Neural crest cell (in vitro differentiated cells): ENCODE data around the gene WNT6. TPM values are rescaled to one million over a fixed set of nuclear protein-coding genes. Genes with fewer than 3 reads are reported as not detected.

Experiments used
- DNase-seq: peaks from one replicate; pipeline ENCODE4 v3.0.0; 2021; ENCODE audit warnings: low read depth, mixed read lengths, low spot score
- H3K27ac Mint-ChIP-seq: one replicate; pipeline ENCODE4 v1.8.0; 2021; ENCODE audit warnings: mild to moderate bottlenecking, mixed read lengths; ENCODE audit not compliant: unreplicated experiment
- H3K27me3 Mint-ChIP-seq: 2 replicates; pipeline ENCODE4 v1.8.0; 2021; ENCODE audit warnings: low read depth, mild to moderate bottlenecking, mixed read lengths
- H3K36me3 Mint-ChIP-seq: 2 replicates; pipeline ENCODE4 v1.8.0; 2021; ENCODE audit warnings: low read depth, mild to moderate bottlenecking, mixed read lengths
- H3K4me1 Mint-ChIP-seq: 2 replicates; pipeline ENCODE4 v1.8.0; 2021; ENCODE audit warnings: mixed read lengths
- H3K4me3 Mint-ChIP-seq: one replicate; pipeline ENCODE4 v1.8.0; 2021; ENCODE audit warnings: mild to moderate bottlenecking, mixed read lengths
- H3K9me3 Mint-ChIP-seq: 2 replicates; pipeline ENCODE4 v1.8.0; 2021; ENCODE audit warnings: mixed read lengths
- total RNA-seq: library from RNA; stranded (reverse); gene quantifications from 2 replicates; pipeline ENCODE4 v1.2.1, GENCODE V29; 2021
- TF ChIP-seq, protein P1 (sequence below): fragments of 200-600 bp; sonication (generic); conservative IDR thresholded peaks from 2 replicates; pipeline ENCODE4 v1.5.0; 2021; ENCODE audit warnings: antibody characterized with exemption, mild to moderate bottlenecking

The WNT6 gene
- total RNA-seq, 1 donor from 2014 or later, result not detected

DNA sequence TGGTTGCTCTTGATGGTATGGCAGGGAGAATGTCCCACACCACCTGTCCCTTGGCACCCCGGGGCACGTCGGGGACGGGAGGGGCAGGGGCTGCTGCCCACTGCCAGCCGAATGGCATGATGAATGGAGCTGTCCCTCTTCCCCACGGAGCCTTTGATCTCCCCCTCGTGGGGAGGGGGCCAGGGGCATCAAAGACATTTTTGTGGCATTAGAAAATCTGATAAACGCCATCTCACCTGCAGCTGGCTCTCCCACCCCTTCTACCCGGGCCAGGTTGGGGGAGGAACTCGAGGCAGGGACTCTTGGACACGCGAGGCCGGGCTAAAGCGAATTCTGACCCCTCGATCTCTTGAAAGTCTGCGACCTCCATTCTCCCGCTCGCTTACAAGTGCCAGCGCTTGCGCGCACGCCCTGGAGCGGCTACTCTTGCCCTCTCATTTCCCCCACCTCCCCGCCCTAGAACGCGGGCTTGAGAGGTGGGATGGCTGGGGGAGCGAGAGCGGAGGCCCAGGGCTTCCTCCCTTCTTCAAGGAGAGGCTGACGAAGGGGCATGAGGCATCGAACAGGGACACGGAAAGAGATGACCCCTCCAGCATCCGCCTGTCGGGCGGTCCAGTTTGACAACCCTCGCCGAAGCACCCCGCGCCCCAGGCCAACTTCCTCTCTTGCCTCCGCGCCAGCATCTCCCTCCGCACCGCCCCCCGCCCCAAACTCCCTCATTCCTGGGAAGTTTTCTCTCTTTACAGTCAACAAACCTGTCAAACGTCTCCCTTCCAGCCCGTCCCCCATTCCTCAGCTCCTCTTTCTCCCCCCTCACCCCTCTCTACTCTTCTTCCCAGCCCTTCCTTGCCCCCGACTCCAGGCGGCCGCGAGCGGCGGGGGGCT, 692 bp upstream of the WNT6 start:
- Mint-ChIP-seq H3K27ac (no peak overlapping the region), H3K4me1 (peaks cover 10% of the 10 kb centered on the region), H3K9me3 (no peaks in the 10 kb centered on the region), H3K4me3 (peak overlapping the region; percentile 76), H3K27me3 (peaks cover 94% of the 10 kb centered on the region), H3K36me3 (no peaks in the 10 kb centered on the region)
- TF ChIP-seq, protein P1, sequence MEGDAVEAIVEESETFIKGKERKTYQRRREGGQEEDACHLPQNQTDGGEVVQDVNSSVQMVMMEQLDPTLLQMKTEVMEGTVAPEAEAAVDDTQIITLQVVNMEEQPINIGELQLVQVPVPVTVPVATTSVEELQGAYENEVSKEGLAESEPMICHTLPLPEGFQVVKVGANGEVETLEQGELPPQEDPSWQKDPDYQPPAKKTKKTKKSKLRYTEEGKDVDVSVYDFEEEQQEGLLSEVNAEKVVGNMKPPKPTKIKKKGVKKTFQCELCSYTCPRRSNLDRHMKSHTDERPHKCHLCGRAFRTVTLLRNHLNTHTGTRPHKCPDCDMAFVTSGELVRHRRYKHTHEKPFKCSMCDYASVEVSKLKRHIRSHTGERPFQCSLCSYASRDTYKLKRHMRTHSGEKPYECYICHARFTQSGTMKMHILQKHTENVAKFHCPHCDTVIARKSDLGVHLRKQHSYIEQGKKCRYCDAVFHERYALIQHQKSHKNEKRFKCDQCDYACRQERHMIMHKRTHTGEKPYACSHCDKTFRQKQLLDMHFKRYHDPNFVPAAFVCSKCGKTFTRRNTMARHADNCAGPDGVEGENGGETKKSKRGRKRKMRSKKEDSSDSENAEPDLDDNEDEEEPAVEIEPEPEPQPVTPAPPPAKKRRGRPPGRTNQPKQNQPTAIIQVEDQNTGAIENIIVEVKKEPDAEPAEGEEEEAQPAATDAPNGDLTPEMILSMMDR, result no peak
- DNase-seq, result no peak

DNA sequence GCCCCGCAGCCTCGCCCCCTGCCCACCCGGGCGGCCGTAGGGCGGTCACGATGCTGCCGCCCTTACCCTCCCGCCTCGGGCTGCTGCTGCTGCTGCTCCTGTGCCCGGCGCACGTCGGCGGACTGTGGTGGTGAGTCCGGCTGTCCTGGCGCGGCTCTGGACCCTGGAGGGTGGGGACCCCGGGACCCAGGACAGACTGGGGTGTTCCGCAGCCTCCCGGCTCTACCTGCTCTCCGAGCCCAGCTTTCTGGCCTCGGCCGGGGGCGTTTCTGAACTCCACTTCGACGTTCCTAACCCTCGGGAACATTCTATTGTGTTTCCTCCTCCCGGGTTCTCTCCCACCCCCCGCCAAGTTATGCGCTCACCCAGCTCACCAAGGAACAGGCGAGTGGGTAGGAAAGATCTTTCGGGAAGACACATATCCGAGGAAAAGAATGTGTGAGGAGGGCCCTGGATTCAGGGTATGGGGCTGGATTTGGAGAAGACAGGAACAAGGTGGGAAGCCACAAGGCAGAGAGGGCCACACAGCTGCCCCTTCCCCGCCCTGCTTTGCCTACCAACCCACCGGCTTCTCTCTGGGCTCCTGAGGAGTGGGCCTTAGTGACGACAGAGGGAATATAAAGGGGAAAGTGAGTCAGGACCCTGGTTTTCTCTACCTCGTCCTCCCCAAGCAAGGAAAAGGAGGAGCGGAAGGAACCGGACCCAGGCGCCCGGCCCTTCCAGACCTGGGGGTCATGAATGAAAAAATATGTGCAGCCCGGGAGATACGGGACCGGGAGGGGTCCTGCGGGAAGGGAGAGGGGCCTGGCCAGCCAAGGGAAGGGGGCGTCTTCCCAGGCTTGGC, 605 bp downstream of the WNT6 start:
- H3K27ac Mint-ChIP-seq, result no peak overlapping the region
- H3K9me3 Mint-ChIP-seq, result no peaks in the 10 kb centered on the region
- DNase-seq, result no peak
- H3K27me3 Mint-ChIP-seq, result peaks cover 88% of the 10 kb centered on the region
- TF ChIP-seq, protein P1, result no peak
- H3K4me3 Mint-ChIP-seq, result peak overlapping the region; percentile 77
- H3K36me3 Mint-ChIP-seq, result no peaks in the 10 kb centered on the region
- H3K4me1 Mint-ChIP-seq, result peaks cover 10% of the 10 kb centered on the region

DNA sequence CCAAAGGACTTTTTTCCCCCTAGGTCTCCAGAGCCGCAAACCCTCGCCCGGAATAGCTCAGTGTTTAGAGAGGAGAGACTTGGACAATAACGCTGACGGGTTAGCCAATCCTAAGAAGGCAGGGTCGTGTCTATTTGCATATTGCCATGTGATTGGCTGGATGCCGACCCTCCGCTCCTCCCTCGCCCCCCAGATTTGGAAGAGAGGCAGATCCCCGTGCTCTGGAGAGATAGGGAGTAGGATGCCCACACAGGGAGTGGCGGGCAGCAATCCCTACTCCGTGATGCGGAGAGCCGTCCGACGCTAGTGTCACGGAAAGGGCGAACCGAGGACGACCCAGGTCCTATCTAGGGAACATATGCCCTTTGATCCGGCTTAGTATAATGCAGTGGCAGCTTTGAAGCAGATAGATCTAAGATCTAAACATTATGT, 1.4 kb downstream of the WNT6 start:
- peak; percentile 62 for DNase-seq
- TF ChIP-seq, protein P1, result no peak
- Mint-ChIP-seq H3K4me3 (peak overlapping the region; percentile 50), H3K4me1 (peaks cover 10% of the 10 kb centered on the region), H3K9me3 (no peaks in the 10 kb centered on the region), H3K27ac (no peak overlapping the region), H3K36me3 (no peaks in the 10 kb centered on the region), H3K27me3 (peaks cover 83% of the 10 kb centered on the region)

DNA sequence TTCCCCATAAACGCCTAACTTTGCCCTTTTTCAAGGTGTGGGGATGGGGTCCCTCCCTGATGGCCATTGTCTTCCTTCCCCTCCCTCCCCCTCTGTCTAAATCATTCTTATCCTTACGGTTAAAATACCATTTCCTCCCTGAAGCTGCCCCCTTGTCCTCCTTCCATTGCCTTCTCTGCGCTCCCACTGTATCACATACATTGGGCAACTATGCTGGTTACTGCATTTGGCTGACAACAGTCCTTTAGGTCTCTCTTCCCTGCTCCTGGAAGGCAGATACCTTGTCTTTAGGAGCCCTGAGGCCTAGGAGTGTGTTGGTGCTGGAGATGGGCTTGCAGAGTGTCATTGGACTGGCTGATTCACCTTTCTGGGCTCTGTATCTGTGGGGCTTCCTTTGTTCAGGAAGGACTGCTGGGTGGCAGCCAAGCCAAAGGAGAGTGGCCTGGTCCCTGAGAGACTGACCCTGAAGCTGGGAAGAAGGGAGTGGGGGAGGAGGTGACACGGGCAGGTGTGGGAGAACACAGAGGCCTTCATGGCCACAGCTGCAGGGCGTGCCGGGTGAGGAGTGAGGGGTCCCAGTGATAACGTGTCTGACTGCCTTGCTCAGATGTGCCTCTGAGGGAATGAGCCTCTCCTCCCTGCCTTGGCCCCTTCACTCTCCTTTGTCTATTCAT, 2.2 kb downstream of the WNT6 start:
- Mint-ChIP-seq H3K4me1 (peaks cover 10% of the 10 kb centered on the region), H3K27ac (no peak overlapping the region), H3K36me3 (no peaks in the 10 kb centered on the region), H3K27me3 (peaks cover 83% of the 10 kb centered on the region), H3K4me3 (peak overlapping the region; percentile 29), H3K9me3 (no peaks in the 10 kb centered on the region)
- TF ChIP-seq, protein P1, result no peak
- no peak for DNase-seq

DNA sequence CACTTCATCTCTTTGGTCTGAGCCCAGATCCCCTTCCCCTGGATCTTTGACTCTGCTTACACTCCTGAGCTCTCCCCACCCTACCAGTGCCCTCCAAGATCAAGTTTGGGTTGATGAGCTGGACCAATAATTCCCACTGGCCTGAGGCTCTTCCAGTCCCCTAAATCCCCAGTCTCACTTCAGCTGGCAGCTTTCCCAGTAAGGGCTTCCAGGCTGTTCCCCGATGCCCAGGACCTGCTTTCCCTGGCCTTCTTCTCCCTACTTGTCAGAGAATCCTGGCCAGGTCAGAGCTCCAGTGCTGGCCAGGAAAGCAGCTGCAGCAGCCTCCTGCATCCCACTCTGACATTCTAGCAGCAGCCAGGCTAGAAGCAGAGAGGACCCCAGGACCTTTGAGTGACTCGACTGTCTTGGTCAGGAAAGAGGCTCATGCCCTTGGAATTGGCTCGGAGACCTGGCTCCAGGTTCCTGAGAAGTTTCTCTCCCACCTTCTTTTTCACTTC, 3.5 kb downstream of the WNT6 start:
- Mint-ChIP-seq H3K4me3 (no peak overlapping the region), H3K27ac (no peak overlapping the region), H3K4me1 (peaks cover 10% of the 10 kb centered on the region), H3K36me3 (no peaks in the 10 kb centered on the region), H3K27me3 (peaks cover 83% of the 10 kb centered on the region), H3K9me3 (no peaks in the 10 kb centered on the region)
- TF ChIP-seq, protein P1, result no peak
- no peak for DNase-seq
